OCI-LY1 (cell line): Measurements from ENCODE around the gene NOP53.

Experiments used
- EZH2 ChIP-seq: fragments of 200-600 bp; sonication (generic), shearing (Covaris generic); IDR thresholded peaks from 2 replicates; pipeline ENCODE4 v1.8.0; 2017; ENCODE audit warnings: borderline replicate concordance, mixed run types, mild to moderate bottlenecking, antibody characterized with exemption, low read length, moderate library complexity, mixed read lengths
- TF ChIP-seq, protein P1 (sequence below): fragments of 200-600 bp; sonication (generic), shearing (Covaris generic); IDR thresholded peaks from 2 replicates; pipeline ENCODE4 v1.5.1; 2017; ENCODE audit warnings: mild to moderate bottlenecking, antibody characterized with exemption, low read length, moderate library complexity, mixed read lengths

DNA sequence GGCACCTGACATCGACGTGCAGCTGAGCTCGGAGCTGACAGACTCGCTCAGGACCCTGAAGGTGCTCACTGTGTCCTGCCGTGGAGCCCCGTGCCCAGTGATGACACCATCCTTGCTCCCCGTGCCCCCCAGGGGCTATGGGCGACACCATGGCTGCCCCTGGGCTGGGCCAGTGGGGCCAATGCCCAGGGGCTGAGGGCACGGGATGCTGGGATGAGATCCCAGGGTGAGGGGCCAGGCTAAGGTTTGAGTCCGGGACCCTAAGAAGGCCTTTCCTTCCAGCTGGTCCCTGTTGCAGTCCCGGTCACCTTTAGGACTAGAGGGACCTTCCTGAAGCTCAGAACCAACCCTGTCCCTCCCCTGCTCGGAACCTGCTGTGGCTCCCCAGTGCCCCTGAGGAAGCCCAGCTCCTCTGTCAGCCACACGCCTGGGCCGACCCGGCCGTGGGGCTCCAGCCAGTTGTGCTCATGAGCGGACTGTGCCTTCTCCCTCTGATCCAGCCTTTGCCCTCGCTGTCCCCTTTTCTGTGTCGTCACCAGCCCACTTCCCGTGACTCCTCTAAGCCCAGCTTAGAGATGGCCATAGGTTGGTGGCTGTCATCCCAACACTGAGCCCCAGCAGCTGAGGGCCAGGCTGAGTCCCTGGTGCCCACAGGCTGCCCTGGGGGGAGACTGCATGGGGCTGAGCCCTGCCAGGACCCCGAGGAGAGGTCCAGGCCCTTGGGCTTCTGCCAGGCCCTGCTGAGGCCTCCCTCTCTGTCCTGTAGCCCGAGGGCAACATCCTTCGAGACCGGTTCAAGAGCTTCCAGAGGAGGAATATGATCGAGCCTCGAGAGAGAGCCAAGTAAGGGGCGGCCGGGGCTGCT lies 10.6 kb downstream of the NOP53 start:
- TF ChIP-seq, protein P1, sequence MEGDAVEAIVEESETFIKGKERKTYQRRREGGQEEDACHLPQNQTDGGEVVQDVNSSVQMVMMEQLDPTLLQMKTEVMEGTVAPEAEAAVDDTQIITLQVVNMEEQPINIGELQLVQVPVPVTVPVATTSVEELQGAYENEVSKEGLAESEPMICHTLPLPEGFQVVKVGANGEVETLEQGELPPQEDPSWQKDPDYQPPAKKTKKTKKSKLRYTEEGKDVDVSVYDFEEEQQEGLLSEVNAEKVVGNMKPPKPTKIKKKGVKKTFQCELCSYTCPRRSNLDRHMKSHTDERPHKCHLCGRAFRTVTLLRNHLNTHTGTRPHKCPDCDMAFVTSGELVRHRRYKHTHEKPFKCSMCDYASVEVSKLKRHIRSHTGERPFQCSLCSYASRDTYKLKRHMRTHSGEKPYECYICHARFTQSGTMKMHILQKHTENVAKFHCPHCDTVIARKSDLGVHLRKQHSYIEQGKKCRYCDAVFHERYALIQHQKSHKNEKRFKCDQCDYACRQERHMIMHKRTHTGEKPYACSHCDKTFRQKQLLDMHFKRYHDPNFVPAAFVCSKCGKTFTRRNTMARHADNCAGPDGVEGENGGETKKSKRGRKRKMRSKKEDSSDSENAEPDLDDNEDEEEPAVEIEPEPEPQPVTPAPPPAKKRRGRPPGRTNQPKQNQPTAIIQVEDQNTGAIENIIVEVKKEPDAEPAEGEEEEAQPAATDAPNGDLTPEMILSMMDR, result no peak
- TF ChIP-seq EZH2, result no peak
